Fibroblast of pulmonary artery (primary cell): ENCODE results near the gene COG8.
A peak's percentile ranks its signal among the peaks of the same experiment; 100 is the strongest.

ENCODE experiments used
- DNase-seq: peaks from one replicate; pipeline ENCODE4 v3.0.0-alpha.2; 2010; ENCODE audit warnings: low read depth
- H3K4me3 ChIP-seq: replicated peaks from 2 replicates; pipeline ENCODE4 v1.5.1; 2011; ENCODE audit warnings: low read depth, mild to moderate bottlenecking, control low read depth, low read length, moderate library complexity
- CTCF ChIP-seq: IDR thresholded peaks from 2 replicates; pipeline ENCODE4 v1.5.1; 2011; ENCODE audit warnings: mild to moderate bottlenecking, control low read depth, low read length, inconsistent platforms; ENCODE audit errors: missing control alignments

The COG8 gene

GRCh38 chr16:69334696-69335095 is 4.7 kb downstream of the COG8 start:
- TF ChIP-seq CTCF = no peak

GRCh38 chr16:69330286-69331109 is 8.9 kb downstream of the COG8 start, which contains the start of gene PDF:
Gene PDF (minus strand): TSS chr16:69330588. CDS start chr16:69330570, 18 bp downstream.
- peak; percentile 92 for DNase-seq
- TF ChIP-seq CTCF = no peak
- peak within 1 kb of the TSS; percentile 69 for H3K4me3 ChIP-seq

More at GRCh38 chr16:69334696-69335095, 4.7 kb downstream of the COG8 start:
- no peak overlapping the region for H3K4me3 ChIP-seq
- DNase-seq = no peak

- peak overlapping the region; percentile 69 for H3K4me3 ChIP-seq
- peak; percentile 17 for DNase-seq
- no peak for TF ChIP-seq CTCF
Observed at GRCh38 chr16:69329369-69330285, 9.7 kb downstream of the COG8 start.

- TF ChIP-seq CTCF = no peak
- peak overlapping the region; percentile 69 for H3K4me3 ChIP-seq
- DNase-seq = peak; percentile 13
Observed at GRCh38 chr16:69328854-69329316, 10.5 kb downstream of the COG8 start.

- no peak for DNase-seq
- TF ChIP-seq CTCF = no peak
- H3K4me3 ChIP-seq = no peak overlapping the region
Observed at GRCh38 chr16:69327585-69328310, 11.6 kb downstream of the COG8 start.

- DNase-seq = no peak
- no peak overlapping the region for H3K4me3 ChIP-seq
- TF ChIP-seq CTCF = no peak
Observed at GRCh38 chr16:69326172-69326873, 13.0 kb downstream of the COG8 start.
